GM23338 (cell line): ENCODE results near the gene EPHB3.

Source experiments
- CREB1 ChIP-seq: fragments of 250-450 bp; sonication (Bioruptor Pico); IDR thresholded peaks from 2 replicates; pipeline ENCODE4 v1.5.0; 2020; ENCODE audit warnings: low read depth, mild to moderate bottlenecking, moderate library complexity
- CTCF ChIP-seq, 2 experiments: fragments of 200-600 bp in 1 of 2; sonication (generic) in 1 of 2; conservative IDR thresholded peaks; 2 replicates each; pipeline versions ENCODE4 v1.5.1 to v1.6.1; 2016 to 2017; ENCODE audit warnings: antibody characterized with exemption in 2 of 2, low read depth in 2 of 2, mild to moderate bottlenecking in 2 of 2, moderate library complexity in 1 of 2
- EZH2 ChIP-seq: fragments of 200-600 bp; sonication (generic); IDR thresholded peaks from one replicate; pipeline ENCODE4 v1.8.0; 2017; ENCODE audit warnings: antibody characterized with exemption, mild to moderate bottlenecking, low read depth; ENCODE audit not compliant: unreplicated experiment
- POLR2AphosphoS5 ChIP-seq: IDR thresholded peaks from 2 replicates; pipeline ENCODE4 v1.6.1; 2016; ENCODE audit warnings: antibody characterized with exemption, low read depth
- STAT1 ChIP-seq: IDR thresholded peaks from one replicate; pipeline ENCODE4 v1.6.1; 2016; ENCODE audit warnings: antibody characterized with exemption; ENCODE audit not compliant: unreplicated experiment

DNA sequence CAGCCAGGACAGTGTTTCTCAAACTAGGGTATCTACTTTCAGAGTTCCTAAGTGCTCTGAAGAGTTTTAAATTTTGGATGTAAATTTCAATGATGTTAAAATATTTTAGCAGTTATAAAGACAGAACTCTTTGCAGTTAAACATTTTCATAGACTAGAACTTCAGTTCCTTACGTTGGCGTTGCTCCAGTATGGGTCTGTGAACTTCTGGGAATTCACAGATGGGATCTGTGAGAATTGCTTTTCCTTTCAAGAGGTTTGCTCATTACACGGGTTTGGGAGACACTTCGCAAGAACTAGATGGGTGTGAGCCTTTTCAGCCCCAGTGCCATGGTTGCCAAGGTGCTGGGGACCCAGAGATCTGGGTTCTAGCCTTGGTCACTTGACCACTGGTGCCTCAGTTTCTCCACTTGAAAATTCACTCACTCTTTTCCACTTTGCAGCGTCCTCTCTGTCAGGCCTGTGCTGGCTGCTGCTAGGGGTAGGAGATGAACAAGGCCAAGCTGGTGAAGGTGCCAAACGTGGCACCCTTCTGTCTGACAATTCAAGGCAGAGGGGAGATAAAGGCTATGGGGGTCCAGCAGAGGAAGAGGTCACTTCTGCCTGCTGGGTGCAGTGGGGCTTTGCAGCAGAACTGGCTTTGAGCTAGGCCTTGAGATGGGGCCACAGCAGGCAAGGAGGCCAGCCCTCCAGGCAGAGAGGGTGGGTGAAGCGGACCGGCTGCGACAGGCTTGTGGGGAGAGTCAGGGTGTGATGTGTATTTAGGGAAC, 48.1 kb downstream of the EPHB3 start:
- TF ChIP-seq POLR2AphosphoS5 (no peak), EZH2 (no peak), CREB1 (no peak), STAT1 (no peak), CTCF (conservative IDR thresholded peaks at IDR 0.05; ENCODE audit: low read depth in 2 of 2) (no peak)
